ENCODE measurements around the gene GDI1. TPM values are rescaled to one million over a fixed set of nuclear protein-coding genes. Genes with fewer than 3 reads are reported as not detected.

Gene GDI1
- polyA plus RNA-seq, 1 donor (not counting 4 experiments of a cell fraction or from before 2014, with no cell fraction given), result 61.8 TPM

- H3K9me3 ChIP-seq (ENCODE audit: control insufficient read depth, low read depth, low read length), result no peaks in the 10 kb centered on the region
- H3K36me3 ChIP-seq (ENCODE audit: control insufficient read depth in 2 of 2, extremely low read depth in 1 of 2, insufficient read depth in 2 of 2, low read length in 2 of 2), result peaks cover 6 to 13% of the 10 kb centered on the region in 2 experiments
- no peak overlapping the region for H2AFZ ChIP-seq (ENCODE audit: control insufficient read depth, low read length)
- H3K9ac ChIP-seq (ENCODE audit: control insufficient read depth, extremely low read depth, insufficient read depth, low read length), result no peak overlapping the region
- no peak for TF ChIP-seq EZH2 (IDR thresholded peaks at IDR 0.05; ENCODE audit: low read length)
- no peak for TF ChIP-seq CTCF (optimal IDR thresholded peaks at IDR 0.05 in 1 of 3, IDR thresholded peaks at IDR 0.05 in 1 of 3, conservative IDR thresholded peaks at IDR 0.05 in 1 of 3; ENCODE audit: extremely low read depth in 1 of 3, insufficient read depth in 2 of 3, low read length in 3 of 3)
- dilution Hi-C loops (cut with MboI; ENCODE audit: extremely low pct_ligation_motif_present, low sequenced_read_pairs), result no loop called here
- H3K9me1 ChIP-seq (ENCODE audit: control insufficient read depth, extremely low read depth, insufficient read depth, low read length), result no peaks in the 10 kb centered on the region
- no peak overlapping the region for H3K4me3 ChIP-seq (ENCODE audit: control insufficient read depth in 2 of 3, extremely low read depth in 1 of 3, insufficient read depth in 2 of 3, low read depth in 1 of 3, low read length in 3 of 3)
- H3K27ac ChIP-seq (ENCODE audit: control insufficient read depth, insufficient read depth, low read length), result no peak overlapping the region
- H3K27me3 ChIP-seq (ENCODE audit: control insufficient read depth, extremely low read depth, insufficient read depth, low read length), result no peaks in the 10 kb centered on the region
- FAIRE-seq (no peak), DNase-seq (ENCODE audit: low read depth, low spot score) (no peak)
- H3K79me2 ChIP-seq (ENCODE audit: control insufficient read depth, insufficient read depth, low read length), result peaks cover 8% of the 10 kb centered on the region
- no peak overlapping the region for H3K4me2 ChIP-seq (ENCODE audit: control insufficient read depth, extremely low read depth, insufficient read depth, low read depth, low read length)
- H3K4me1 ChIP-seq (ENCODE audit: control insufficient read depth, extremely low read depth, insufficient read depth, low read length), result peaks cover 5% of the 10 kb centered on the region
- no peaks in the 10 kb centered on the region for H4K20me1 ChIP-seq (ENCODE audit: control insufficient read depth, extremely low read depth, insufficient read depth, low read length)
Measured at GRCh38 chrX:154403858-154404257, 33.1 kb upstream of the GDI1 start.

- TF ChIP-seq CTCF (optimal IDR thresholded peaks at IDR 0.05 in 1 of 3, IDR thresholded peaks at IDR 0.05 in 1 of 3, conservative IDR thresholded peaks at IDR 0.05 in 1 of 3; ENCODE audit: extremely low read depth in 1 of 3, insufficient read depth in 2 of 3, low read length in 3 of 3), result no peak
- no peak for TF ChIP-seq EZH2 (IDR thresholded peaks at IDR 0.05; ENCODE audit: low read length)
- no peaks in the 10 kb centered on the region for H3K9me1 ChIP-seq (ENCODE audit: control insufficient read depth, extremely low read depth, insufficient read depth, low read length)
- no peak for DNase-seq (ENCODE audit: low read depth, low spot score)
- H3K27ac ChIP-seq (ENCODE audit: control insufficient read depth, insufficient read depth, low read length), result no peak overlapping the region
- no peaks in the 10 kb centered on the region for H4K20me1 ChIP-seq (ENCODE audit: control insufficient read depth, extremely low read depth, insufficient read depth, low read length)
- H3K9me3 ChIP-seq (ENCODE audit: control insufficient read depth, low read depth, low read length), result no peaks in the 10 kb centered on the region
- H3K4me2 ChIP-seq (ENCODE audit: control insufficient read depth, extremely low read depth, insufficient read depth, low read depth, low read length), result no peak overlapping the region
- peaks cover 4% of the 10 kb centered on the region in 2 experiments for H3K36me3 ChIP-seq (ENCODE audit: control insufficient read depth in 2 of 2, extremely low read depth in 1 of 2, insufficient read depth in 2 of 2, low read length in 2 of 2)
- H3K4me3 ChIP-seq (ENCODE audit: control insufficient read depth in 2 of 3, extremely low read depth in 1 of 3, insufficient read depth in 2 of 3, low read depth in 1 of 3, low read length in 3 of 3), result no peak overlapping the region
- H3K79me2 ChIP-seq (ENCODE audit: control insufficient read depth, insufficient read depth, low read length), result no peaks in the 10 kb centered on the region
- H2AFZ ChIP-seq (ENCODE audit: control insufficient read depth, low read length), result no peak overlapping the region
- H3K4me1 ChIP-seq (ENCODE audit: control insufficient read depth, extremely low read depth, insufficient read depth, low read length), result peaks cover 8% of the 10 kb centered on the region
- dilution Hi-C loops (cut with MboI; ENCODE audit: extremely low pct_ligation_motif_present, low sequenced_read_pairs), result no loop called here
- no peak overlapping the region for H3K9ac ChIP-seq (ENCODE audit: control insufficient read depth, extremely low read depth, insufficient read depth, low read length)
- FAIRE-seq, result no peak
- H3K27me3 ChIP-seq (ENCODE audit: control insufficient read depth, extremely low read depth, insufficient read depth, low read length), result no peaks in the 10 kb centered on the region
Measured at GRCh38 chrX:154404625-154405192, 32.2 kb upstream of the GDI1 start.
